HEK293 (cell line): ENCODE measurements around the gene BACE1.

Source experiments
- CTCF ChIP-seq: fragments of 450-650 bp; formaldehyde crosslinking; IDR thresholded peaks from 2 replicates; pipeline ENCODE4 v1.5.1; 2016; ENCODE audit warnings: missing biosample characterization, missing genetic modification characterization
- REST ChIP-seq: fragments of 450-650 bp; formaldehyde crosslinking; IDR thresholded peaks from 2 replicates; pipeline ENCODE4 v1.5.1; 2016; ENCODE audit warnings: missing biosample characterization, missing genetic modification characterization
- ZNF146 ChIP-seq: fragments of 450-650 bp; formaldehyde crosslinking; IDR thresholded peaks from 2 replicates; pipeline ENCODE4 v1.5.1; 2016; ENCODE audit warnings: missing biosample characterization, missing genetic modification characterization
- ZNF292 ChIP-seq: fragments of 450-650 bp; formaldehyde crosslinking; IDR thresholded peaks from 2 replicates; pipeline ENCODE4 v1.5.1; 2016; ENCODE audit warnings: low read depth, missing biosample characterization, missing genetic modification characterization, borderline replicate concordance
- ZNF544 ChIP-seq: fragments of 450-650 bp; formaldehyde crosslinking; IDR thresholded peaks from 2 replicates; pipeline ENCODE4 v1.5.0; 2017; ENCODE audit warnings: missing biosample characterization, missing genetic modification characterization
- ZNF596 ChIP-seq: fragments of 450-650 bp; IDR thresholded peaks from 2 replicates; pipeline ENCODE4 v1.5.0; 2018; ENCODE audit warnings: missing biosample characterization, mild to moderate bottlenecking, missing genetic modification characterization, moderate library complexity
- ZNF629 ChIP-seq: fragments of 450-650 bp; formaldehyde crosslinking; IDR thresholded peaks from 2 replicates; pipeline ENCODE4 v1.5.1; 2017; ENCODE audit warnings: missing biosample characterization, missing genetic modification characterization
- ZNF785 ChIP-seq: fragments of 450-650 bp; formaldehyde crosslinking; IDR thresholded peaks from 2 replicates; pipeline ENCODE4 v1.5.1; 2016; ENCODE audit warnings: missing biosample characterization, missing genetic modification characterization

- TF ChIP-seq CTCF (tag by site-specific recombination): no peak
- no peak for TF ChIP-seq ZNF292 (tag by site-specific recombination)
- no peak for TF ChIP-seq ZNF785 (tag by site-specific recombination)
- TF ChIP-seq ZNF596 (tag by site-specific recombination): no peak
- no peak for TF ChIP-seq ZNF629 (tag by site-specific recombination)
- no peak for TF ChIP-seq REST (tag by site-specific recombination)
- TF ChIP-seq ZNF544 (tag by site-specific recombination): no peak
- no peak for TF ChIP-seq ZNF146
Measured at GRCh38 chr11:117333917-117334316, 17.9 kb upstream of the BACE1 start.
